ENCODE results near the gene AKNA.

GRCh38 chr9:114383521-114384231, 4.1 kb downstream of the AKNA start:
- TF ChIP-seq CTCF (IDR thresholded peaks at IDR 0.05), result no peak
- no peak for TF ChIP-seq POLR2A (IDR thresholded peaks at IDR 0.05)
- TF ChIP-seq POLR2AphosphoS5 (IDR thresholded peaks at IDR 0.05), result peak in 2 of 3 donors; percentile 8 to 20
